Thoracic aorta (tissue), 2 donors: ENCODE measurements around the gene TLR6. TPM values are rescaled to one million over a fixed set of nuclear protein-coding genes. Genes with fewer than 3 reads are reported as not detected.

Source experiments
- ATAC-seq: fragments of 150-250 bp; one replicate; pipeline ENCODE4 v1.8.0; 2017; ENCODE audit warnings: low read depth; ENCODE audit not compliant: insufficient number of reproducible peaks, low FRiP score
- DNase-seq: peaks from one replicate; pipeline ENCODE4 v3.0.0-alpha.2; 2020; ENCODE audit warnings: low spot score
- H3K27ac ChIP-seq, 2 donors: fragments of 200-600 bp; sonication (generic); 1 replicate in 1 of 2; 2 replicates in 1 of 2; pipeline ENCODE4 v1.5.1; 2016; ENCODE audit warnings: mild to moderate bottlenecking in 2 of 2, moderate library complexity in 2 of 2
- H3K27me3 ChIP-seq: fragments of 200-600 bp; sonication (generic); replicated peaks from 2 replicates; pipeline ENCODE4 v1.6.0; 2016; ENCODE audit warnings: mild to moderate bottlenecking; ENCODE audit not compliant: insufficient read depth
- H3K36me3 ChIP-seq: fragments of 200-600 bp; sonication (generic); one replicate; pipeline ENCODE4 v1.5.1; 2016
- H3K4me1 ChIP-seq, 2 donors: fragments of 200-600 bp; sonication (generic); 1 replicate in 1 of 2; 2 replicates in 1 of 2; pipeline versions ENCODE4 v1.5.1 to v1.6.0; 2016; ENCODE audit warnings: low read depth in 2 of 2, mild to moderate bottlenecking in 1 of 2; ENCODE audit not compliant: control insufficient read depth in 1 of 2
- H3K4me3 ChIP-seq: fragments of 200-600 bp; sonication (generic); 2 replicates; pipeline ENCODE4 v1.5.1; 2016; ENCODE audit warnings: mild to moderate bottlenecking
- H3K9me3 ChIP-seq: fragments of 200-600 bp; sonication (generic); 2 replicates; pipeline ENCODE4 v1.5.1; 2016
- total RNA-seq, 2 donors: library from RNA; depleted of rRNA; stranded (reverse); fragments of >200 nt; gene quantifications; one replicate each; pipeline versions ENCODE4 v1.1.0 to v1.2.3, GENCODE V29; 2016
- TF ChIP-seq, protein P1 (sequence below): fragments of 200-600 bp; sonication (generic); IDR thresholded peaks from one replicate; pipeline ENCODE4 v1.5.1; 2019; ENCODE audit warnings: antibody characterized with exemption

The TLR6 gene
- total RNA-seq, 2 donors from 2014 or later, result 1.8 to 3.5 TPM

GRCh38 chr4:38804654-38805295, 51.8 kb downstream of the TLR6 start, which contains the start of gene TLR1:
TSS of gene TLR1 (minus strand) at chr4:38804791. CDS start at chr4:38798831, 5,960 bp downstream.
- TF ChIP-seq, protein P1, sequence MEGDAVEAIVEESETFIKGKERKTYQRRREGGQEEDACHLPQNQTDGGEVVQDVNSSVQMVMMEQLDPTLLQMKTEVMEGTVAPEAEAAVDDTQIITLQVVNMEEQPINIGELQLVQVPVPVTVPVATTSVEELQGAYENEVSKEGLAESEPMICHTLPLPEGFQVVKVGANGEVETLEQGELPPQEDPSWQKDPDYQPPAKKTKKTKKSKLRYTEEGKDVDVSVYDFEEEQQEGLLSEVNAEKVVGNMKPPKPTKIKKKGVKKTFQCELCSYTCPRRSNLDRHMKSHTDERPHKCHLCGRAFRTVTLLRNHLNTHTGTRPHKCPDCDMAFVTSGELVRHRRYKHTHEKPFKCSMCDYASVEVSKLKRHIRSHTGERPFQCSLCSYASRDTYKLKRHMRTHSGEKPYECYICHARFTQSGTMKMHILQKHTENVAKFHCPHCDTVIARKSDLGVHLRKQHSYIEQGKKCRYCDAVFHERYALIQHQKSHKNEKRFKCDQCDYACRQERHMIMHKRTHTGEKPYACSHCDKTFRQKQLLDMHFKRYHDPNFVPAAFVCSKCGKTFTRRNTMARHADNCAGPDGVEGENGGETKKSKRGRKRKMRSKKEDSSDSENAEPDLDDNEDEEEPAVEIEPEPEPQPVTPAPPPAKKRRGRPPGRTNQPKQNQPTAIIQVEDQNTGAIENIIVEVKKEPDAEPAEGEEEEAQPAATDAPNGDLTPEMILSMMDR, result peak; percentile 55

GRCh38 chr4:38803833-38804653, 52.6 kb downstream of the TLR6 start:
- Histone ChIP-seq H3K4me3 (peak overlapping the region; percentile 66), H3K27me3 (no peaks in the 10 kb centered on the region), H3K4me1 (peaks cover 7 to 13% of the 10 kb centered on the region in 2 donors), H3K36me3 (peaks cover 12% of the 10 kb centered on the region), H3K27ac (peak overlapping the region; percentile 40 to 68), H3K9me3 (no peaks in the 10 kb centered on the region)
- no peak for DNase-seq
- no peak for ATAC-seq
- TF ChIP-seq, protein P1, result no peak

More at GRCh38 chr4:38804654-38805295, 51.8 kb downstream of the TLR6 start, which contains the start of gene TLR1:
- Histone ChIP-seq H3K36me3 (peaks cover 5% of the 10 kb centered on the region), H3K9me3 (no peaks in the 10 kb centered on the region), H3K4me3 (peak within 1 kb of the TSS; percentile 66), H3K4me1 (peaks cover 7 to 13% of the 10 kb centered on the region in 2 donors), H3K27ac (peak within 1 kb of the TSS; percentile 54 to 68), H3K27me3 (no peaks in the 10 kb centered on the region)
- ATAC-seq, result no peak
- DNase-seq, result no peak

- TF ChIP-seq, protein P1, result no peak
- H3K27ac ChIP-seq, result no peak overlapping the region
- H3K9me3 ChIP-seq, result peaks cover 7% of the 10 kb centered on the region
- H3K27me3 ChIP-seq, result no peaks in the 10 kb centered on the region
- H3K4me1 ChIP-seq, result peaks cover 7 to 13% of the 10 kb centered on the region in 2 donors
- H3K4me3 ChIP-seq, result peak overlapping the region; percentile 66
- DNase-seq (no peak), ATAC-seq (no peak)
- peaks cover 12% of the 10 kb centered on the region for H3K36me3 ChIP-seq
Observed at GRCh38 chr4:38802561-38803355, 53.9 kb downstream of the TLR6 start.

DNA sequence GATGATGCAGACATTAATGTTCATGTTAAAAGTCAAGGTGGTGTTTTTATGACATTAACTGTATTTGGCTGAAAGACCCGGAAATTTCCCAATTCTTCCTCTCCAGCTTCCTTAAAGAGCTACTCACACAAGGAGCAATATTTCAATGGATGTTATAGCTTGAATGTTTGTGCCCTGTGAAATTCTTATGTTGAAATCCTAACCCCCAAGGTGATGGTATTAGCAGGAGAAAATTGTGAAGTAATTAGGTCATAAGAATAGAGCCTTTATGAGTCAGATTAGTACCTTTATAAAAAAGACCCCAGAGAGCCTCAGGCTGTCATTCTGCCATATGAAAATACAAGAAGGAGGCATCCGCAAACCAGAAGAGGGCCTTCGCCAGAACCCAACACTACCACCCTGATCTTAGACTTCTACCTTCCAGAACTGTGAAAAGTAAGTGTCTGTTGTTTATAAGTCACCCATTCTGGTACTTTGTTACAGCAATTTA, 55.6 kb downstream of the TLR6 start:
- ATAC-seq, result no peak
- Histone ChIP-seq H3K9me3 (peaks cover 8% of the 10 kb centered on the region), H3K27ac (no peak overlapping the region), H3K4me3 (no peak overlapping the region), H3K27me3 (no peaks in the 10 kb centered on the region), H3K4me1 (peaks cover 7 to 11% of the 10 kb centered on the region in 2 donors), H3K36me3 (peaks cover 12% of the 10 kb centered on the region)
- TF ChIP-seq, protein P1, result no peak
- no peak for DNase-seq
